GM21360 (cell line): ENCODE data around the gene YIPF5.
A peak's percentile ranks its signal among the peaks of the same experiment; 100 is the strongest.

Experiments used
- ATAC-seq: cut with Tn5 transposase; IDR thresholded peaks from one replicate; pipeline ENCODE4 v1.9.1; 2021; ENCODE audit warnings: mild to moderate bottlenecking, moderate library complexity; ENCODE audit not compliant: unreplicated experiment

Gene YIPF5

GRCh38 chr5:144183254-144183889 is 12.9 kb upstream of the YIPF5 start:
- no peak for ATAC-seq

- no peak for ATAC-seq
Observed at GRCh38 chr5:144179226-144179625, 8.8 kb upstream of the YIPF5 start.

- no peak for ATAC-seq
Observed at GRCh38 chr5:144177548-144177947, 7.1 kb upstream of the YIPF5 start.

GRCh38 chr5:144173766-144174165 is 3.3 kb upstream of the YIPF5 start:
- no peak for ATAC-seq

GRCh38 chr5:144169904-144170275 is 569 bp downstream of the YIPF5 start:
- no peak for ATAC-seq

- ATAC-seq: no peak
Observed at GRCh38 chr5:144167998-144168397, 2.5 kb downstream of the YIPF5 start.

- ATAC-seq: no peak
Observed at GRCh38 chr5:144166696-144167095, 3.8 kb downstream of the YIPF5 start.

GRCh38 chr5:144162686-144163085 is 7.8 kb downstream of the YIPF5 start:
- no peak for ATAC-seq

- ATAC-seq: no peak
Observed at GRCh38 chr5:144156767-144157171, 13.7 kb downstream of the YIPF5 start.

GRCh38 chr5:144151026-144151425 is 19.4 kb downstream of the YIPF5 start:
- ATAC-seq: no peak

GRCh38 chr5:144144956-144145751 is 25.3 kb downstream of the YIPF5 start:
- ATAC-seq: no peak

GRCh38 chr5:144143625-144144024 is 26.8 kb downstream of the YIPF5 start:
- ATAC-seq: no peak

GRCh38 chr5:144142824-144143162 is 27.7 kb downstream of the YIPF5 start:
- no peak for ATAC-seq

- ATAC-seq: peak; percentile 98
Observed at GRCh38 chr5:144142139-144142823, 28.2 kb downstream of the YIPF5 start.

- ATAC-seq: peak; percentile 7
Observed at GRCh38 chr5:144141585-144141984, 28.9 kb downstream of the YIPF5 start.

- no peak for ATAC-seq
Observed at GRCh38 chr5:144139586-144139985, 30.9 kb downstream of the YIPF5 start.

GRCh38 chr5:144135113-144135762 is 35.2 kb downstream of the YIPF5 start:
- ATAC-seq: no peak

GRCh38 chr5:144134194-144134826 is 36.1 kb downstream of the YIPF5 start:
- no peak for ATAC-seq

- ATAC-seq: no peak
Observed at GRCh38 chr5:144133050-144133633, 37.3 kb downstream of the YIPF5 start.

GRCh38 chr5:144131261-144131660 is 39.2 kb downstream of the YIPF5 start:
- ATAC-seq: no peak

- no peak for ATAC-seq
Observed at GRCh38 chr5:144130306-144130705, 40.2 kb downstream of the YIPF5 start.
